CD14-positive monocyte (primary cell): Measurements from ENCODE around the gene SHMT2. TPM values are rescaled to one million over a fixed set of nuclear protein-coding genes. Genes with fewer than 3 reads are reported as not detected.
A peak's percentile ranks its signal among the peaks of the same experiment; 100 is the strongest.

ENCODE experiments used
- DNase-seq, 3 donors: peaks; one replicate each; pipeline ENCODE4 v3.0.0-alpha.2; 2011 to 2022
- H2AFZ ChIP-seq: 2 replicates; pipeline ENCODE4 v1.6.0; 2012; ENCODE audit warnings: mild to moderate bottlenecking, low read depth, low read length, inconsistent platforms; ENCODE audit not compliant: insufficient read depth, poor library complexity, severe bottlenecking
- H3K27ac ChIP-seq, 2 donors: 1 replicate in 1 of 2; 2 replicates in 1 of 2; pipeline ENCODE4 v1.5.1; 2012 to 2013; ENCODE audit warnings: low read length in 2 of 2, control low read depth in 1 of 2, inconsistent platforms in 1 of 2, low read depth in 1 of 2, mild to moderate bottlenecking in 1 of 2
- H3K27me3 ChIP-seq, 2 donors: one replicate each; pipeline versions ENCODE4 v1.6.0 to v1.6.1; 2011 to 2013; ENCODE audit warnings: low read length in 2 of 2; ENCODE audit not compliant: control insufficient read depth in 2 of 2, insufficient read depth in 2 of 2
- H3K36me3 ChIP-seq, 2 donors: replicated peaks in 1 of 2; 1 replicate in 1 of 2; 2 replicates in 1 of 2; pipeline versions ENCODE4 v1.5.1 to v1.6.1; 2012 to 2013; ENCODE audit warnings: low read length in 2 of 2, control low read depth in 1 of 2, inconsistent platforms in 1 of 2, mild to moderate bottlenecking in 1 of 2; ENCODE audit not compliant: insufficient read depth in 2 of 2, control insufficient read depth in 1 of 2
- H3K4me1 ChIP-seq, 2 donors: 1 replicate in 1 of 2; 2 replicates in 1 of 2; pipeline versions ENCODE4 v1.5.1 to v1.6.1; 2012 to 2013; ENCODE audit warnings: low read length in 2 of 2, control low read depth in 1 of 2, inconsistent platforms in 1 of 2, mild to moderate bottlenecking in 1 of 2, moderate library complexity in 1 of 2; ENCODE audit not compliant: insufficient read depth in 2 of 2, control insufficient read depth in 1 of 2
- H3K4me2 ChIP-seq: replicated peaks from 2 replicates; pipeline ENCODE3; 2012; ENCODE audit warnings: low read length, moderate library complexity, mild to moderate bottlenecking; ENCODE audit not compliant: poor library complexity, severe bottlenecking; ENCODE audit errors: extremely low read depth
- H3K4me3 ChIP-seq, 3 experiments: fragments of 200-600 bp in 1 of 3; sonication (generic) in 1 of 3; replicated peaks in 1 of 3; 1 replicate in 2 of 3; 2 replicates in 1 of 3; pipeline ENCODE4 v1.5.1; 2011 to 2013; ENCODE audit warnings: low read length in 3 of 3, mild to moderate bottlenecking in 3 of 3, control low read depth in 2 of 3, low read depth in 2 of 3, inconsistent platforms in 1 of 3, moderate library complexity in 1 of 3
- H3K79me2 ChIP-seq: 2 replicates; pipeline ENCODE4 v1.6.0; 2012; ENCODE audit warnings: mild to moderate bottlenecking, control low read depth, inconsistent platforms, low read length, moderate library complexity; ENCODE audit not compliant: insufficient read depth
- H3K9ac ChIP-seq: 2 replicates; pipeline ENCODE4 v1.6.0; 2017; ENCODE audit warnings: low read length, mild to moderate bottlenecking; ENCODE audit not compliant: insufficient read depth, poor library complexity, severe bottlenecking
- H3K9me3 ChIP-seq, 2 donors: replicated peaks in 1 of 2; 1 replicate in 1 of 2; 2 replicates in 1 of 2; pipeline versions ENCODE4 v1.5.1 to v1.6.1; 2012 to 2013; ENCODE audit warnings: low read length in 2 of 2, control low read depth in 1 of 2; ENCODE audit not compliant: control insufficient read depth in 1 of 2, insufficient read depth in 1 of 2
- H4K20me1 ChIP-seq: 2 replicates; pipeline ENCODE4 v1.6.0; 2012; ENCODE audit warnings: mild to moderate bottlenecking, low read length, control low read depth, moderate library complexity; ENCODE audit not compliant: insufficient read depth
- H3K27ac Mint-ChIP-seq, 7 donors: one replicate each; pipeline ENCODE4 v1.8.0; 2020; ENCODE audit warnings: mild to moderate bottlenecking in 7 of 7, mixed read lengths in 7 of 7, moderate library complexity in 6 of 7, inconsistent platforms in 2 of 7
- H3K27me3 Mint-ChIP-seq, 3 donors: one replicate each; pipeline ENCODE4 v1.8.0; 2021 to 2022; ENCODE audit warnings: low read depth in 3 of 3, mild to moderate bottlenecking in 3 of 3, mixed read lengths in 3 of 3, moderate library complexity in 3 of 3, inconsistent platforms in 1 of 3
- H3K36me3 Mint-ChIP-seq, 2 donors: one replicate each; pipeline ENCODE4 v1.8.0; 2020; ENCODE audit warnings: mixed read lengths in 2 of 2, inconsistent platforms in 1 of 2, mild to moderate bottlenecking in 1 of 2
- H3K4me1 Mint-ChIP-seq: one replicate; pipeline ENCODE4 v1.8.0; 2020; ENCODE audit warnings: mild to moderate bottlenecking, mixed read lengths
- H3K4me3 Mint-ChIP-seq, 2 donors: one replicate each; pipeline ENCODE4 v1.8.0; 2020; ENCODE audit warnings: mild to moderate bottlenecking in 2 of 2, mixed read lengths in 2 of 2, moderate library complexity in 1 of 2
- H3K9me3 Mint-ChIP-seq, 7 donors: one replicate each; pipeline ENCODE4 v1.8.0; 2020 to 2022; ENCODE audit warnings: mixed read lengths in 7 of 7, mild to moderate bottlenecking in 6 of 7, moderate library complexity in 6 of 7, inconsistent platforms in 2 of 7
- CTCF ChIP-seq: fragments of 200-600 bp; IDR thresholded peaks from one replicate; pipeline ENCODE4 v1.8.0; 2022; ENCODE audit warnings: antibody characterized with exemption, mild to moderate bottlenecking
- WGBS: methylation state at CpG from one replicate; pipeline ENCODE4 v1.1.5; 2013; ENCODE audit warnings: missing lambda C conversion rate; ENCODE audit not compliant: insufficient coverage; 5-methylcytosine and 5-hydroxymethylcytosine counted together
- intact Hi-C, 2 donors: fragments of 100-400 bp; cut with micrococcal nuclease; formaldehyde crosslinking; loops; one replicate each; pipeline versions ENCODE4 v1.15.0 to v1.15.1; 2023
- polyA minus RNA-seq: library from RNA; depleted of rRNA, polyadenylated mRNA; stranded (reverse); fragments of >200 nt; gene quantifications from 2 replicates; pipeline ENCODE4 v1.2.3, GENCODE V29; 2012
- polyA plus RNA-seq, 3 donors: library from polyadenylated mRNA; depleted of rRNA in 1 of 3; unstranded in 2 of 3; stranded (reverse) in 1 of 3; fragments of 300-500 nt in 2 of 3; fragments of >200 nt in 1 of 3; fragmentation: Illumina TruSeq in 2 of 3; gene quantifications; 1 replicate in 2 of 3; 2 replicates in 1 of 3; pipeline ENCODE4 v1.2.3, GENCODE V29; 2012 to 2021
- total RNA-seq, 12 experiments: library from RNA in 1 of 12; stranded (reverse) in 1 of 12; fragments of 120-200 nt in 1 of 12; gene quantifications; one replicate each; pipeline ENCODE4 v1.2.4 and lab custom pipeline; 2013 to 2026; ENCODE audit warnings: mixed read lengths in 6 of 12, inconsistent platforms in 1 of 12

The SHMT2 gene
- total RNA-seq (2013): 43.1 TPM
- polyA plus RNA-seq: 10 to 100 TPM; 36.8 to 52.0 (median 39.8) TPM
- polyA minus RNA-seq: 55.4 and 86.0 TPM in 2 replicates
- total RNA-seq (lab: John Stamatoyannopoulos, UW): 22.6 to 132 (median 31.4) reads per million in 11 experiments

DNA sequence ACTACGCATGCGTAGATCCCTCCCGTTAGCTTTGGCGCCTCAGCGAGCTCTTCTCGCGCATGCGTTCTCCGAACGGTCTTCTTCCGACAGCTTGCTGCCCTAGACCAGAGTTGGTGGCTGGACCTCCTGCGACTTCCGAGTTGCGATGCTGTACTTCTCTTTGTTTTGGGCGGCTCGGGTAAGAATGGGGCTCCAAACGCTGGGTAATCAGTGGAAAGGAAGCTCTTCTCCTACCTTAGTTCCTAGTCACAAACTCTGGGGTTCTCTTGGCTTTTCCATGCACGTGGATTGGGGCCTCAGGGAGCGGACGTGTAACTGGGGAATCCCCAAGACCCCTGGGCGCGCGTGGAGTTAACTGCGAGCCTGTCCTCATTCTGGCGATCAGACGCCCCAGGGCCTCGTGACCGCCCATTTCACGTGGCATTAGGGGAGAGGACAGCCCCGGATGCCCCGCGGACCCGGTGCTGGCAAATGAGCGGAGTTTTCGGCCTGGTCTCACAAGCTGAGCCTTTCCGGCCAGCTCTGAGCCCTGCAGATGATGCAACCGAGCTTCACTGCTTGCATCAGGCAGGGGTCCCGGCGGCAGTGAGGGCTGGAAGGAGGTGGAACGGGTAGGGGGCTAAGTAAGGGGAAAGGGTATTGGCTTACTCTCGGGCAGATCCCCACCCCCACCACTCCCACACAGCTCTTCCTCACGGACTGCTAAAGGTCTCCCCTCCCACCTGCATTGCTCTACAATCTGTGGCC lies at the start of gene SHMT2:
TSS of gene SHMT2 (plus strand) at position 78 of the 747 bp plus-strand sequence. CDS start at position 146, 68 bp downstream.
- peaks cover 25 to 32% of the 10 kb centered on the region in 2 donors for H3K27me3 ChIP-seq
- Mint-ChIP-seq H3K27me3 (peaks cover 31 to 45% (median 42%) of the 10 kb centered on the region in 3 donors), H3K4me1 (peaks cover 57% of the 10 kb centered on the region), H3K9me3 (peaks cover 0 to 19% (median 7%) of the 10 kb centered on the region in 7 donors), H3K4me3 (peak within 1 kb of the TSS; percentile 90 to 95), H3K27ac (peak within 1 kb of the TSS; percentile 93 to 99 (median 97)), H3K36me3 (peaks cover 42 to 53% of the 10 kb centered on the region in 2 donors)
- peak within 1 kb of the TSS; percentile 80 for H3K9ac ChIP-seq
- H3K4me3 ChIP-seq: peak within 1 kb of the TSS; percentile 33 to 91 (median 68)
- intact Hi-C loops: no loop called here
- peaks cover 41 to 63% of the 10 kb centered on the region in 2 donors for H3K4me1 ChIP-seq
- H2AFZ ChIP-seq: peak within 1 kb of the TSS; percentile 83
- 0% methylated on average over 34 of the region's 42 CpGs for WGBS
- peaks cover 32 to 39% of the 10 kb centered on the region in 2 donors for H3K36me3 ChIP-seq
- peak within 1 kb of the TSS; percentile 85 to 87 for H3K27ac ChIP-seq
- peak; percentile 92 to 99 (median 94) for DNase-seq
- peaks cover 22% of the 10 kb centered on the region for H3K79me2 ChIP-seq
- no peak for TF ChIP-seq CTCF
- H3K9me3 ChIP-seq: peaks cover 0 to 10% of the 10 kb centered on the region in 2 donors
- H3K4me2 ChIP-seq: peak within 1 kb of the TSS; percentile 95
- H4K20me1 ChIP-seq: peaks cover 23% of the 10 kb centered on the region

DNA sequence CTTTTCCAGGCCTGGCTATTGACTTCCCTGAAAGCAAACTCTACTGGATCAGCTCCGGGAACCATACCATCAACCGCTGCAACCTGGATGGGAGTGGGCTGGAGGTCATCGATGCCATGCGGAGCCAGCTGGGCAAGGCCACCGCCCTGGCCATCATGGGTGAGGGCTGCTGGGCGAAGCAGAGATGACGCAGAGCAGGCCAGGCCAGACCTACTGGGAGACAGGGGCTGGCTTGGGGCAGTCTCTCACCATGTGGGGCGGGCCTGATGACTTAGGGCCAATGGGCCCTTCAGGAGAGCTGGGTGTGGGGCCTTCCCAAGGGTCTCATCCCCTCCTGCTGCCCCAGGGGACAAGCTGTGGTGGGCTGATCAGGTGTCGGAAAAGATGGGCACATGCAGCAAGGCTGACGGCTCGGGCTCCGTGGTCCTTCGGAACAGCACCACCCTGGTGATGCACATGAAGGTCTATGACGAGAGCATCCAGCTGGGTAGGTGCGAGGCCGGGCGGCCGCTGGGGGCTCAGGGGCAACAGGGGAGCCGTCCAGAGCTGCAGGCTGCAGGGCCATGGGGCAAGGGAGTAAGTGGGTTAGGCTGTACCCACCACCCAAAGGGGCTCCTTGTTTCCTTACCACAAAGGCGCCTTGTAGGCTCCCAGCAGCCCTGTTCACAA lies 49.1 kb upstream of the SHMT2 start:
- no peaks in the 10 kb centered on the region for H3K4me1 ChIP-seq
- H3K9me3 Mint-ChIP-seq: no peaks in the 10 kb centered on the region
- no peaks in the 10 kb centered on the region for H3K27me3 ChIP-seq
- H3K9ac ChIP-seq: no peak overlapping the region
- H3K36me3 ChIP-seq: peaks cover 92 to 100% of the 10 kb centered on the region in 2 donors
- intact Hi-C loops: no loop called here
- H3K4me2 ChIP-seq: no peak overlapping the region
- no peak for DNase-seq
- H3K27me3 Mint-ChIP-seq: peaks cover 3 to 6% (median 3%) of the 10 kb centered on the region in 3 donors
- 97% methylated on average over 17 of the region's 20 CpGs for WGBS
- no peaks in the 10 kb centered on the region for H3K79me2 ChIP-seq
- no peaks in the 10 kb centered on the region for H3K9me3 ChIP-seq
- H3K4me3 Mint-ChIP-seq: no peak overlapping the region
- peaks cover 100% of the 10 kb centered on the region for H4K20me1 ChIP-seq
- no peak overlapping the region for H3K4me3 ChIP-seq
- H3K27ac Mint-ChIP-seq: no peak overlapping the region
- H2AFZ ChIP-seq: no peak overlapping the region
- no peak for TF ChIP-seq CTCF
- H3K4me1 Mint-ChIP-seq: peaks cover 3% of the 10 kb centered on the region
- H3K36me3 Mint-ChIP-seq: peaks cover 94 to 100% of the 10 kb centered on the region in 2 donors
- H3K27ac ChIP-seq: no peak overlapping the region
